ENCODE data around the gene ZNF23. TPM values are rescaled to one million over a fixed set of nuclear protein-coding genes. Genes with fewer than 3 reads are reported as not detected.

ZNF23 gene
- total and polyA plus RNA-seq, 10 of the 15 experiments (the other 5 are each of a cell fraction or from before 2014, with no cell fraction given) = 3.6 to 11.5 (median 8.7) TPM

- DNase-seq (ENCODE audit: low read depth, low spot score) (no peak), ATAC-seq (no peak), FAIRE-seq (no peak)
- Histone ChIP-seq H3K9ac (ENCODE audit: control insufficient read depth, insufficient read depth, low read length) (no peak overlapping the region), H4K20me1 (ENCODE audit: control insufficient read depth, insufficient read depth) (no peaks in the 10 kb centered on the region), H3K4me3 (no peak overlapping the region), H3K36me3 (ENCODE audit: control insufficient read depth in 2 of 2, insufficient read depth in 2 of 2, low read length in 1 of 2) (no peaks in the 10 kb centered on the region), H3K4me2 (ENCODE audit: control insufficient read depth, insufficient read depth) (no peak overlapping the region), H3K27ac (ENCODE audit: control insufficient read depth, insufficient read depth) (no peak overlapping the region), H3K27me3 (replicated peaks in 1 of 2; ENCODE audit: control insufficient read depth in 2 of 2, insufficient read depth in 2 of 2, low read length in 1 of 2) (no peaks in the 10 kb centered on the region), H3K9me3 (replicated peaks; ENCODE audit: control insufficient read depth, insufficient read depth, low read length) (no peaks in the 10 kb centered on the region), H2AFZ (ENCODE audit: control insufficient read depth, low read depth, low read length) (no peak overlapping the region), H3K4me1 (ENCODE audit: control insufficient read depth, insufficient read depth, low read length) (no peaks in the 10 kb centered on the region), H3K79me2 (ENCODE audit: control insufficient read depth, insufficient read depth, low read length) (no peaks in the 10 kb centered on the region)
- POLR2A ChIA-PET = interaction anchor here (1.0 kb wide), 1 partner anchor 58 kb away, joined by 4 read pairs; no protein-coding TSS in a partner anchor
- RAD21 ChIA-PET (ENCODE audit: unreplicated experiment) = interaction anchor here (2.1 kb wide), 1 partner anchor 104 kb away, joined by 5 read pairs; no protein-coding TSS in a partner anchor
- SMC1A ChIA-PET (ENCODE audit: uncharacterized antibody, unreplicated experiment) = interaction anchor here (0.7 kb wide), 1 partner anchor 31 kb away, joined by 3 read pairs; no protein-coding TSS in a partner anchor
- 0% methylated on average over 1 of the region's 1 CpG for WGBS (ENCODE audit: insufficient coverage, insufficient replicate concordance, low lambda C conversion rate, missing lambda C conversion rate)
- TF ChIP-seq NR2C1 (IDR thresholded peaks at IDR 0.05) = no peak
- no peak for TF ChIP-seq MXI1 (IDR thresholded peaks at IDR 0.05; ENCODE audit: low read depth, low read length)
- no peak for TF ChIP-seq SMAD5 (IDR thresholded peaks at IDR 0.05; ENCODE audit: low read depth)
- TF ChIP-seq YY1 (IDR thresholded peaks at IDR 0.05; ENCODE audit: low read depth, low read length) = no peak
- TF ChIP-seq BRCA1 (IDR thresholded peaks at IDR 0.05; ENCODE audit: low read depth, low read length) = no peak
- TF ChIP-seq SIN3A (IDR thresholded peaks at IDR 0.05; ENCODE audit: low read depth, low read length) = no peak
- TF ChIP-seq, protein P1, sequence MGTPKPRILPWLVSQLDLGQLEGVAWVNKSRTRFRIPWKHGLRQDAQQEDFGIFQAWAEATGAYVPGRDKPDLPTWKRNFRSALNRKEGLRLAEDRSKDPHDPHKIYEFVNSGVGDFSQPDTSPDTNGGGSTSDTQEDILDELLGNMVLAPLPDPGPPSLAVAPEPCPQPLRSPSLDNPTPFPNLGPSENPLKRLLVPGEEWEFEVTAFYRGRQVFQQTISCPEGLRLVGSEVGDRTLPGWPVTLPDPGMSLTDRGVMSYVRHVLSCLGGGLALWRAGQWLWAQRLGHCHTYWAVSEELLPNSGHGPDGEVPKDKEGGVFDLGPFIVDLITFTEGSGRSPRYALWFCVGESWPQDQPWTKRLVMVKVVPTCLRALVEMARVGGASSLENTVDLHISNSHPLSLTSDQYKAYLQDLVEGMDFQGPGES (IDR thresholded peaks at IDR 0.05) = no peak
- TF ChIP-seq EP300 (IDR thresholded peaks at IDR 0.05; ENCODE audit: borderline replicate concordance in 1 of 2, control insufficient read depth in 1 of 2, low read depth in 2 of 2, low read length in 2 of 2) = no peak
- no peak for TF ChIP-seq ZNF207 (IDR thresholded peaks at IDR 0.05; ENCODE audit: borderline replicate concordance)
- no peak for TF ChIP-seq MEF2A (IDR thresholded peaks at IDR 0.05; ENCODE audit: insufficient read depth, low read depth, low read length)
- TF ChIP-seq, protein P2, sequence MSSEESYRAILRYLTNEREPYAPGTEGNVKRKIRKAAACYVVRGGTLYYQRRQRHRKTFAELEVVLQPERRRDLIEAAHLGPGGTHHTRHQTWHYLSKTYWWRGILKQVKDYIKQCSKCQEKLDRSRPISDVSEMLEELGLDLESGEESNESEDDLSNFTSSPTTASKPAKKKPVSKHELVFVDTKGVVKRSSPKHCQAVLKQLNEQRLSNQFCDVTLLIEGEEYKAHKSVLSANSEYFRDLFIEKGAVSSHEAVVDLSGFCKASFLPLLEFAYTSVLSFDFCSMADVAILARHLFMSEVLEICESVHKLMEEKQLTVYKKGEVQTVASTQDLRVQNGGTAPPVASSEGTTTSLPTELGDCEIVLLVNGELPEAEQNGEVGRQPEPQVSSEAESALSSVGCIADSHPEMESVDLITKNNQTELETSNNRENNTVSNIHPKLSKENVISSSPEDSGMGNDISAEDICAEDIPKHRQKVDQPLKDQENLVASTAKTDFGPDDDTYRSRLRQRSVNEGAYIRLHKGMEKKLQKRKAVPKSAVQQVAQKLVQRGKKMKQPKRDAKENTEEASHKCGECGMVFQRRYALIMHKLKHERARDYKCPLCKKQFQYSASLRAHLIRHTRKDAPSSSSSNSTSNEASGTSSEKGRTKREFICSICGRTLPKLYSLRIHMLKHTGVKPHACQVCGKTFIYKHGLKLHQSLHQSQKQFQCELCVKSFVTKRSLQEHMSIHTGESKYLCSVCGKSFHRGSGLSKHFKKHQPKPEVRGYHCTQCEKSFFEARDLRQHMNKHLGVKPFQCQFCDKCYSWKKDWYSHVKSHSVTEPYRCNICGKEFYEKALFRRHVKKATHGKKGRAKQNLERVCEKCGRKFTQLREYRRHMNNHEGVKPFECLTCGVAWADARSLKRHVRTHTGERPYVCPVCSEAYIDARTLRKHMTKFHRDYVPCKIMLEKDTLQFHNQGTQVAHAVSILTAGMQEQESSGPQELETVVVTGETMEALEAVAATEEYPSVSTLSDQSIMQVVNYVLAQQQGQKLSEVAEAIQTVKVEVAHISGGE (CRISPR knock-in tag; IDR thresholded peaks at IDR 0.05) = no peak
- no peak for TF ChIP-seq CHD1 (IDR thresholded peaks at IDR 0.05; ENCODE audit: low read depth, low read length)
- no peak for TF ChIP-seq HDAC2 (IDR thresholded peaks at IDR 0.05)
- TF ChIP-seq ZNF24 (IDR thresholded peaks at IDR 0.05) = no peak
- TF ChIP-seq ASH2L (IDR thresholded peaks at IDR 0.05; ENCODE audit: borderline replicate concordance, low read depth) = no peak
- intact Hi-C loops (cut with micrococcal nuclease; ENCODE audit: unreplicated experiment) (loop anchor here (2.0 kb wide), 1 partner anchor 26 kb away; no protein-coding TSS in a partner anchor), in situ Hi-C loops (cut with MboI) (no loop called here)
- no TSS peak for BruUV-seq (replicated peaks)
- CTCF ChIA-PET = interaction anchor here (0.9 to 1.7 kb wide), 4 partner anchors 15 to 104 kb away, joined by 3 to 5 read pairs (median 4); no protein-coding TSS in a partner anchor
Observed at GRCh38 chr16:71507061-71507460, 45.0 kb upstream of the ZNF23 start.

All from GM12878 (cell line).